Measurements from ENCODE around the gene LRRFIP1.

The LRRFIP1 gene

DNA sequence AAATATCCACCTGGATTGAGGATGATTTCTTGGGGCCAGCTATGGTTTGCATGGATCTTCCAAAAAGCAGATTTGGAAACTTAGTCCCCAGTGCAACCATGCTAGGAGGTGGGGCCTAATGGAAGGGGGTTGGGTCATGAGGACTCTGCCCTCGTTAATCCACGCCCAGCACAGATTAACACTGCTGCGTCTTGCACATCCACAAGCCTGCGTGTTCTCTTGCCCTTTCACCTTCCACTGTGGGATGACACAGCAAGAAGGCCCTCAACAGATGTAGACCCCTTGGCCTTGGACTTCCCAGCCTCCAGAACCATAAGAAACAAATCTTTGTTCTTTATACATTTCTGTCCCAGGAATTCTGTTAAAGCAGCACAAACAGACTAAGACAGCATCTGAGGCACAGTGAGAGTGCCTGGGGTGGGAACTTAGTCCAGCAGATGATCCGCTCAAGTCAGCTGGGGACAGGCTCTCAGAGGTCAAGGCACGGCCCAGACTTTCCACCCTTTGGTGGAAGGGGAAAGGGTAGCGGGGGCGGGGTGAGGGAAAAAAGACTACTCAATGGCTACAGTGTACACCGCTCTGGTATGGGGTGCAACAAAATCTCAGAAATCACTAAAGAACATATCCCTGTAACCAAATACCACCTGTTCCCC lies 39.2 kb upstream of the LRRFIP1 start:
- ATAC-seq (ENCODE audit: insufficient read depth, low read depth) (no peak), DNase-seq (no peak)
- H3K4me3 ChIP-seq (ENCODE audit: low read depth in 1 of 2, low read length in 2 of 2), result no peak overlapping the region
- H3K27me3 ChIP-seq (ENCODE audit: insufficient read depth, low read length, poor library complexity), result no peaks in the 10 kb centered on the region
- H3K36me3 ChIP-seq (ENCODE audit: insufficient read depth, low read length), result no peaks in the 10 kb centered on the region
- no peak overlapping the region for H3K4me2 ChIP-seq (ENCODE audit: insufficient read depth, low read length)
- no peaks in the 10 kb centered on the region for H3K4me1 ChIP-seq (ENCODE audit: insufficient read depth, low read length)
- H3K9ac ChIP-seq (ENCODE audit: low read depth, low read length), result no peak overlapping the region
- H3K9me3 ChIP-seq (ENCODE audit: insufficient read depth, low read length, severe bottlenecking), result no peaks in the 10 kb centered on the region
- no peak for TF ChIP-seq EZH2 (IDR thresholded peaks at IDR 0.05; ENCODE audit: borderline replicate concordance, low read depth, low read length, severe bottlenecking)
- TF ChIP-seq, protein P1, sequence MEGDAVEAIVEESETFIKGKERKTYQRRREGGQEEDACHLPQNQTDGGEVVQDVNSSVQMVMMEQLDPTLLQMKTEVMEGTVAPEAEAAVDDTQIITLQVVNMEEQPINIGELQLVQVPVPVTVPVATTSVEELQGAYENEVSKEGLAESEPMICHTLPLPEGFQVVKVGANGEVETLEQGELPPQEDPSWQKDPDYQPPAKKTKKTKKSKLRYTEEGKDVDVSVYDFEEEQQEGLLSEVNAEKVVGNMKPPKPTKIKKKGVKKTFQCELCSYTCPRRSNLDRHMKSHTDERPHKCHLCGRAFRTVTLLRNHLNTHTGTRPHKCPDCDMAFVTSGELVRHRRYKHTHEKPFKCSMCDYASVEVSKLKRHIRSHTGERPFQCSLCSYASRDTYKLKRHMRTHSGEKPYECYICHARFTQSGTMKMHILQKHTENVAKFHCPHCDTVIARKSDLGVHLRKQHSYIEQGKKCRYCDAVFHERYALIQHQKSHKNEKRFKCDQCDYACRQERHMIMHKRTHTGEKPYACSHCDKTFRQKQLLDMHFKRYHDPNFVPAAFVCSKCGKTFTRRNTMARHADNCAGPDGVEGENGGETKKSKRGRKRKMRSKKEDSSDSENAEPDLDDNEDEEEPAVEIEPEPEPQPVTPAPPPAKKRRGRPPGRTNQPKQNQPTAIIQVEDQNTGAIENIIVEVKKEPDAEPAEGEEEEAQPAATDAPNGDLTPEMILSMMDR (IDR thresholded peaks at IDR 0.05; ENCODE audit: borderline replicate concordance, extremely low read depth, low read length, poor library complexity, severe bottlenecking), result no peak
- H2AFZ ChIP-seq (ENCODE audit: low read depth, low read length), result no peak overlapping the region
- H4K20me1 ChIP-seq (ENCODE audit: insufficient read depth, low read length), result no peaks in the 10 kb centered on the region; the same call in 1 of the 2 replicates
- no peak overlapping the region for H3K27ac ChIP-seq (ENCODE audit: low read length)
- no peaks in the 10 kb centered on the region for H3K79me2 ChIP-seq (ENCODE audit: insufficient read depth, low read length)

- Histone ChIP-seq H4K20me1 (ENCODE audit: insufficient read depth, low read length) (no peaks in the 10 kb centered on the region; the same call in 1 of the 2 replicates), H3K4me1 (ENCODE audit: insufficient read depth, low read length) (no peaks in the 10 kb centered on the region), H3K9me3 (ENCODE audit: insufficient read depth, low read length, severe bottlenecking) (no peaks in the 10 kb centered on the region), H3K4me2 (ENCODE audit: insufficient read depth, low read length) (no peak within 1 kb of the TSS), H3K27me3 (ENCODE audit: insufficient read depth, low read length, poor library complexity) (no peaks in the 10 kb centered on the region), H2AFZ (ENCODE audit: low read depth, low read length) (no peak within 1 kb of the TSS), H3K9ac (ENCODE audit: low read depth, low read length) (no peak within 1 kb of the TSS), H3K4me3 (ENCODE audit: low read depth in 1 of 2, low read length in 2 of 2) (no peak within 1 kb of the TSS), H3K27ac (ENCODE audit: low read length) (no peak within 1 kb of the TSS), H3K79me2 (ENCODE audit: insufficient read depth, low read length) (no peaks in the 10 kb centered on the region), H3K36me3 (ENCODE audit: insufficient read depth, low read length) (no peaks in the 10 kb centered on the region)
- no peak for TF ChIP-seq EZH2 (IDR thresholded peaks at IDR 0.05; ENCODE audit: borderline replicate concordance, low read depth, low read length, severe bottlenecking)
- TF ChIP-seq, protein P1 (IDR thresholded peaks at IDR 0.05; ENCODE audit: borderline replicate concordance, extremely low read depth, low read length, poor library complexity, severe bottlenecking), result no peak
- ATAC-seq (ENCODE audit: insufficient read depth, low read depth) (no peak), DNase-seq (no peak)
These were observed 36.9 kb upstream of the LRRFIP1 start, which contains the start of gene RAB17 for GRCh38 chr2:237590272-237591140. Gene RAB17 (minus strand): TSS chr2:237590734. CDS start chr2:237586154, 4,580 bp downstream.

GRCh38 chr2:237591141-237591881 lies 36.1 kb upstream of the LRRFIP1 start:
- Histone ChIP-seq H2AFZ (ENCODE audit: low read depth, low read length) (no peak overlapping the region), H3K27ac (ENCODE audit: low read length) (no peak overlapping the region), H3K79me2 (ENCODE audit: insufficient read depth, low read length) (no peaks in the 10 kb centered on the region), H4K20me1 (ENCODE audit: insufficient read depth, low read length) (no peaks in the 10 kb centered on the region; the same call in 1 of the 2 replicates), H3K27me3 (ENCODE audit: insufficient read depth, low read length, poor library complexity) (no peaks in the 10 kb centered on the region), H3K4me2 (ENCODE audit: insufficient read depth, low read length) (no peak overlapping the region), H3K4me1 (ENCODE audit: insufficient read depth, low read length) (no peaks in the 10 kb centered on the region), H3K9ac (ENCODE audit: low read depth, low read length) (no peak overlapping the region), H3K4me3 (ENCODE audit: low read depth in 1 of 2, low read length in 2 of 2) (no peak overlapping the region), H3K9me3 (ENCODE audit: insufficient read depth, low read length, severe bottlenecking) (no peaks in the 10 kb centered on the region), H3K36me3 (ENCODE audit: insufficient read depth, low read length) (no peaks in the 10 kb centered on the region)
- DNase-seq (peak; percentile 11), ATAC-seq (ENCODE audit: insufficient read depth, low read depth) (peak; percentile 55)
- TF ChIP-seq, protein P1 (IDR thresholded peaks at IDR 0.05; ENCODE audit: borderline replicate concordance, extremely low read depth, low read length, poor library complexity, severe bottlenecking), result no peak
- no peak for TF ChIP-seq EZH2 (IDR thresholded peaks at IDR 0.05; ENCODE audit: borderline replicate concordance, low read depth, low read length, severe bottlenecking)
